GM19372 (cell line): ENCODE results near the gene CLPSL2.

ENCODE experiments used
- ATAC-seq: cut with Tn5 transposase; IDR thresholded peaks from one replicate; pipeline ENCODE4 v1.9.1; 2021; ENCODE audit warnings: mild to moderate bottlenecking, low read depth, moderate library complexity; ENCODE audit not compliant: unreplicated experiment

CLPSL2 gene

GRCh38 chr6:35824552-35825192 is 48.3 kb downstream of the CLPSL2 start:
- ATAC-seq: no peak
